CD4-positive, alpha-beta T cell treated with Interleukin-6 for 4 hours (primary cell): ENCODE results near the gene ZEB2.

Experiments used
- DNase-seq: peaks from one replicate; pipeline ENCODE4 v3.0.0-alpha.2; 2020; ENCODE audit warnings: mixed read lengths

ZEB2 gene

GRCh38 chr2:144519934-144520731 lies at the start of gene ZEB2:
TSS of gene ZEB2 (minus strand) at chr2:144520119. CDS start at chr2:144517350, 2,769 bp downstream.
- DNase-seq = no peak

GRCh38 chr2:144567745-144568144 lies 47.8 kb upstream of the ZEB2 start:
- no peak for DNase-seq

GRCh38 chr2:144566448-144566847 lies 46.5 kb upstream of the ZEB2 start:
- no peak for DNase-seq

GRCh38 chr2:144560251-144560650 lies 40.3 kb upstream of the ZEB2 start:
- no peak for DNase-seq

- DNase-seq = no peak
These were observed 39.8 kb upstream of the ZEB2 start for GRCh38 chr2:144559681-144560080.

GRCh38 chr2:144559242-144559641 lies 39.3 kb upstream of the ZEB2 start:
- no peak for DNase-seq

GRCh38 chr2:144554492-144555210 lies 34.7 kb upstream of the ZEB2 start:
- no peak for DNase-seq

- no peak for DNase-seq
These were observed 33.5 kb upstream of the ZEB2 start for GRCh38 chr2:144553379-144553778.

GRCh38 chr2:144552821-144553220 lies 32.9 kb upstream of the ZEB2 start:
- no peak for DNase-seq

GRCh38 chr2:144550911-144551310 lies 31.0 kb upstream of the ZEB2 start:
- DNase-seq = no peak

GRCh38 chr2:144550084-144550483 lies 30.2 kb upstream of the ZEB2 start:
- DNase-seq = no peak

- DNase-seq = no peak
These were observed 28.7 kb upstream of the ZEB2 start for GRCh38 chr2:144548532-144549191.

GRCh38 chr2:144548088-144548487 lies 28.2 kb upstream of the ZEB2 start:
- DNase-seq = no peak

GRCh38 chr2:144547494-144547893 lies 27.6 kb upstream of the ZEB2 start:
- DNase-seq = no peak

GRCh38 chr2:144546933-144547332 lies 27.0 kb upstream of the ZEB2 start:
- DNase-seq = no peak

- no peak for DNase-seq
These were observed 25.9 kb upstream of the ZEB2 start for GRCh38 chr2:144545787-144546186.

- no peak for DNase-seq
These were observed 24.1 kb upstream of the ZEB2 start for GRCh38 chr2:144544053-144544452.

GRCh38 chr2:144541396-144541795 lies 21.5 kb upstream of the ZEB2 start:
- DNase-seq = no peak

- DNase-seq = no peak
These were observed 19.4 kb upstream of the ZEB2 start for GRCh38 chr2:144539289-144539782.

GRCh38 chr2:144535300-144535699 lies 15.4 kb upstream of the ZEB2 start:
- no peak for DNase-seq

- DNase-seq = no peak
These were observed 13.3 kb upstream of the ZEB2 start for GRCh38 chr2:144533221-144533620.

GRCh38 chr2:144530596-144530995 lies 10.7 kb upstream of the ZEB2 start:
- DNase-seq = no peak

GRCh38 chr2:144529841-144530240 lies 9.9 kb upstream of the ZEB2 start:
- no peak for DNase-seq

GRCh38 chr2:144528108-144528507 lies 8.2 kb upstream of the ZEB2 start:
- DNase-seq = no peak
